ENCODE data around the gene RPP40. TPM values are rescaled to one million over a fixed set of nuclear protein-coding genes. Genes with fewer than 3 reads are reported as not detected.
A peak's percentile ranks its signal among the peaks of the same experiment; 100 is the strongest.
"Not testable (repeated sequence)": the region's sequence is repeated elsewhere in the genome, so short reads cannot be mapped to it uniquely, and the experiment has no call there.

RPP40 gene
- total RNA-seq, 6 experiments from 2014 or later = 2.8 to 15.5 (median 5.5) TPM

DNA sequence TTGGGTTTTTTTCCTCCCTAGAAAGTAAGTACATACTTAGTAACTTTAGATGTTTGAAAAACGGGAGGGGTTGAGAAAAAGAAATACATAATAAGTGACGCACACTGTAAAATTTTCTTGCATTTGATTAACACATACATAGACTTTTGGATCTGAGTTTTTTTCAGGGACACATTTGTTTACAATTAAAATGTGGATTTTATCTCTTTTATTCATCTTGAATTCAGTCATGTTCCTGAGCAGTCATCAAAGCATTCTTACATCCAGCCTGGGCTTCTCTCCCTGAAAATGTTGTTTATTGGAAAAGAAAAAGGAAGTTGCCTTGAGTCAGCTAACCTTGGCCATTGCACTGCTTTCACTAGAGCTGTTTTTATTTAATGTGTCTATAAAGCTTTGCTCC is 8.7 kb upstream of the RPP40 start:
- Histone ChIP-seq H3K27ac (no peak overlapping the region), H3K27me3 (no peaks in the 10 kb centered on the region), H3K9me3 (no peaks in the 10 kb centered on the region), H3K36me3 (no peaks in the 10 kb centered on the region), H3K4me1 (no peaks in the 10 kb centered on the region), H3K4me3 (no peak overlapping the region)
- WGBS (ENCODE audit: insufficient coverage, low coverage, low lambda C conversion rate, missing lambda C conversion rate) = 32% methylated on average over 2 of the region's 2 CpGs
- DNase-seq (no peak), ATAC-seq (peak in 2 of 4 donors; percentile 34 to 49)
- intact Hi-C loops (cut with DNase I) = no loop called here
- TF ChIP-seq, protein P1, sequence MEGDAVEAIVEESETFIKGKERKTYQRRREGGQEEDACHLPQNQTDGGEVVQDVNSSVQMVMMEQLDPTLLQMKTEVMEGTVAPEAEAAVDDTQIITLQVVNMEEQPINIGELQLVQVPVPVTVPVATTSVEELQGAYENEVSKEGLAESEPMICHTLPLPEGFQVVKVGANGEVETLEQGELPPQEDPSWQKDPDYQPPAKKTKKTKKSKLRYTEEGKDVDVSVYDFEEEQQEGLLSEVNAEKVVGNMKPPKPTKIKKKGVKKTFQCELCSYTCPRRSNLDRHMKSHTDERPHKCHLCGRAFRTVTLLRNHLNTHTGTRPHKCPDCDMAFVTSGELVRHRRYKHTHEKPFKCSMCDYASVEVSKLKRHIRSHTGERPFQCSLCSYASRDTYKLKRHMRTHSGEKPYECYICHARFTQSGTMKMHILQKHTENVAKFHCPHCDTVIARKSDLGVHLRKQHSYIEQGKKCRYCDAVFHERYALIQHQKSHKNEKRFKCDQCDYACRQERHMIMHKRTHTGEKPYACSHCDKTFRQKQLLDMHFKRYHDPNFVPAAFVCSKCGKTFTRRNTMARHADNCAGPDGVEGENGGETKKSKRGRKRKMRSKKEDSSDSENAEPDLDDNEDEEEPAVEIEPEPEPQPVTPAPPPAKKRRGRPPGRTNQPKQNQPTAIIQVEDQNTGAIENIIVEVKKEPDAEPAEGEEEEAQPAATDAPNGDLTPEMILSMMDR (IDR thresholded peaks at IDR 0.05) = no peak
- TF ChIP-seq POLR2A (IDR thresholded peaks at IDR 0.05) = no peak

DNA sequence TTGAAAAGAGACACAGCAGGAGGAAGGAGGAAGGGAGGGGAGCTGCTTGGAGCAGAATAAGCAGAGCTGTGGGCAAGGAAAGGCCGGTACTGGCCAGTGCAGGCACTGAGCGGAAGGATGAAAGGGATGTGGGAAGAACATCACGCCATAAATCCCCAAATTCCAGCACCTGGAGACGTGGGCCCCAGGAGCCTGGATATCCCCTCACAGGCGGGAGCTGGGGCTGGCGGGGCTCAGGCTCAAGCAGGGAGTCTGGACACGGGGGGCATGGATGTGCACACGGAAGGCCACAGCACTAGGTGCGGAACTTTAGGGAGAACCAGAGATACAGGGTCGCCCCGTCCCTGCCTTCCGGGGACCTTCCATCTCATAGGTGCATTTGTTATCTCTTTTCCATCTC is 7.5 kb upstream of the RPP40 start:
- H3K4me3 ChIP-seq = no peak overlapping the region
- ATAC-seq (no peak), DNase-seq (no peak)
- H3K27ac ChIP-seq = no peak overlapping the region
- H3K27me3 ChIP-seq = no peaks in the 10 kb centered on the region
- TF ChIP-seq POLR2A (IDR thresholded peaks at IDR 0.05) = no peak
- TF ChIP-seq, protein P1 (IDR thresholded peaks at IDR 0.05) = no peak
- H3K36me3 ChIP-seq = no peaks in the 10 kb centered on the region
- H3K4me1 ChIP-seq = no peaks in the 10 kb centered on the region
- H3K9me3 ChIP-seq = no peaks in the 10 kb centered on the region
- WGBS (ENCODE audit: insufficient coverage, low coverage, low lambda C conversion rate, missing lambda C conversion rate) = 83% methylated on average over 7 of the region's 12 CpGs
- intact Hi-C loops (cut with DNase I) = no loop called here

DNA sequence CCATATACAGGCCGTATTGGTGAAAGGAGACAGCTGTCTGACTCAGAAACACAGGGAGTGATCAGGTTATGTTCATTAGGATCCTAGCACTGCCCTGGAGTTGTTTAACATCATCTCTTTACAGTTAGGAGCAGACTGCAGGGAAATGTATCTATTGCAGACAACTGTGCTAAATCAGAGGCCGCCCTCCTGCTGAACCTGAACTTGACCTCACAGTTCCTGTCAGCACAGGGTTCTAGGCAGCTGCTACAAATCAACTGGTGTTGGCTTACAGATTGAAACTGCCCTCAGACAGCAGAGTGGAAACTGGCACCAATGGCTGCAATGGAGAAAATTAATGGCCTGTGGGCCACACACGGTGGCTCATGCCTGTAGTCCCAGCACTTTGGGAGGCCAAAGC is 3.7 kb upstream of the RPP40 start:
- TF ChIP-seq POLR2A (IDR thresholded peaks at IDR 0.05) = no peak
- TF ChIP-seq, protein P1 (IDR thresholded peaks at IDR 0.05) = no peak
- ATAC-seq (no peak), DNase-seq (no peak)
- Histone ChIP-seq H3K4me3 (no peak overlapping the region), H3K4me1 (no peaks in the 10 kb centered on the region), H3K36me3 (no peaks in the 10 kb centered on the region), H3K27ac (no peak overlapping the region), H3K27me3 (no peaks in the 10 kb centered on the region), H3K9me3 (no peaks in the 10 kb centered on the region)
- 100% methylated on average over 1 of the region's 3 CpGs for WGBS (ENCODE audit: insufficient coverage, low coverage, low lambda C conversion rate, missing lambda C conversion rate)
- intact Hi-C loops (cut with DNase I) = no loop called here

- peaks cover 0 to 4% (median 0%) of the 10 kb centered on the region in 4 donors for H3K36me3 ChIP-seq
- ATAC-seq (no peak), DNase-seq (no peak)
- TF ChIP-seq, protein P1 (IDR thresholded peaks at IDR 0.05) = no peak
- no peak for TF ChIP-seq POLR2A (IDR thresholded peaks at IDR 0.05)
- no peaks in the 10 kb centered on the region for H3K4me1 ChIP-seq
- H3K27me3 ChIP-seq = no peaks in the 10 kb centered on the region
- intact Hi-C loops (cut with DNase I) = no loop called here
- 97% methylated on average over 4 of the region's 6 CpGs for WGBS (ENCODE audit: insufficient coverage, low coverage, low lambda C conversion rate, missing lambda C conversion rate)
- no peak overlapping the region for H3K4me3 ChIP-seq
- H3K27ac ChIP-seq = no peak overlapping the region
- no peaks in the 10 kb centered on the region for H3K9me3 ChIP-seq
These were observed 2.4 kb upstream of the RPP40 start for GRCh38 chr6:5006222-5006621.

- H3K27ac ChIP-seq; H3K9me3 ChIP-seq; H3K36me3 ChIP-seq; intact Hi-C loops (cut with DNase I); H3K4me1 ChIP-seq; ATAC-seq; H3K27me3 ChIP-seq; DNase-seq; H3K4me3 ChIP-seq: not testable (repeated sequence)
- 89% methylated on average over 5 of the region's 5 CpGs for WGBS (ENCODE audit: insufficient coverage, low coverage, low lambda C conversion rate, missing lambda C conversion rate)
These were observed 1.2 kb upstream of the RPP40 start for GRCh38 chr6:5005038-5005433.
